HG02870 (cell line): ENCODE measurements around the gene C9orf72.
"Not testable (repeated sequence)": the region's sequence is repeated elsewhere in the genome, so short reads cannot be mapped to it uniquely, and the experiment has no call there.

Experiments used
- ATAC-seq: cut with Tn5 transposase; IDR thresholded peaks from one replicate; pipeline ENCODE4 v1.9.1; 2021; ENCODE audit warnings: mild to moderate bottlenecking, moderate library complexity; ENCODE audit not compliant: unreplicated experiment

Gene C9orf72, protein sequence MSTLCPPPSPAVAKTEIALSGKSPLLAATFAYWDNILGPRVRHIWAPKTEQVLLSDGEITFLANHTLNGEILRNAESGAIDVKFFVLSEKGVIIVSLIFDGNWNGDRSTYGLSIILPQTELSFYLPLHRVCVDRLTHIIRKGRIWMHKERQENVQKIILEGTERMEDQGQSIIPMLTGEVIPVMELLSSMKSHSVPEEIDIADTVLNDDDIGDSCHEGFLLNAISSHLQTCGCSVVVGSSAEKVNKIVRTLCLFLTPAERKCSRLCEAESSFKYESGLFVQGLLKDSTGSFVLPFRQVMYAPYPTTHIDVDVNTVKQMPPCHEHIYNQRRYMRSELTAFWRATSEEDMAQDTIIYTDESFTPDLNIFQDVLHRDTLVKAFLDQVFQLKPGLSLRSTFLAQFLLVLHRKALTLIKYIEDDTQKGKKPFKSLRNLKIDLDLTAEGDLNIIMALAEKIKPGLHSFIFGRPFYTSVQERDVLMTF

DNA sequence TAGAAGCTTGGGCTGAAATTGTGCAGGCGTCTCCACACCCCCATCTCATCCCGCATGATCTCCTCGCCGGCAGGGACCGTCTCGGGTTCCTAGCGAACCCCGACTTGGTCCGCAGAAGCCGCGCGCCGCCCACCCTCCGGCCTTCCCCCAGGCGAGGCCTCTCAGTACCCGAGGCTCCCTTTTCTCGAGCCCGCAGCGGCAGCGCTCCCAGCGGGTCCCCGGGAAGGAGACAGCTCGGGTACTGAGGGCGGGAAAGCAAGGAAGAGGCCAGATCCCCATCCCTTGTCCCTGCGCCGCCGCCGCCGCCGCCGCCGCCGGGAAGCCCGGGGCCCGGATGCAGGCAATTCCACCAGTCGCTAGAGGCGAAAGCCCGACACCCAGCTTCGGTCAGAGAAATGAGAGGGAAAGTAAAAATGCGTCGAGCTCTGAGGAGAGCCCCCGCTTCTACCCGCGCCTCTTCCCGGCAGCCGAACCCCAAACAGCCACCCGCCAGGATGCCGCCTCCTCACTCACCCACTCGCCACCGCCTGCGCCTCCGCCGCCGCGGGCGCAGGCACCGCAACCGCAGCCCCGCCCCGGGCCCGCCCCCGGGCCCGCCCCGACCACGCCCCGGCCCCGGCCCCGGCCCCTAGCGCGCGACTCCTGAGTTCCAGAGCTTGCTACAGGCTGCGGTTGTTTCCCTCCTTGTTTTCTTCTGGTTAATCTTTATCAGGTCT lies at the start of gene C9orf72:
Gene C9orf72 (minus strand): TSS at position 564 of the 716 bp plus-strand sequence. CDS start 6,361 bp downstream, outside the sequence.
- ATAC-seq = peak; percentile 49

DNA sequence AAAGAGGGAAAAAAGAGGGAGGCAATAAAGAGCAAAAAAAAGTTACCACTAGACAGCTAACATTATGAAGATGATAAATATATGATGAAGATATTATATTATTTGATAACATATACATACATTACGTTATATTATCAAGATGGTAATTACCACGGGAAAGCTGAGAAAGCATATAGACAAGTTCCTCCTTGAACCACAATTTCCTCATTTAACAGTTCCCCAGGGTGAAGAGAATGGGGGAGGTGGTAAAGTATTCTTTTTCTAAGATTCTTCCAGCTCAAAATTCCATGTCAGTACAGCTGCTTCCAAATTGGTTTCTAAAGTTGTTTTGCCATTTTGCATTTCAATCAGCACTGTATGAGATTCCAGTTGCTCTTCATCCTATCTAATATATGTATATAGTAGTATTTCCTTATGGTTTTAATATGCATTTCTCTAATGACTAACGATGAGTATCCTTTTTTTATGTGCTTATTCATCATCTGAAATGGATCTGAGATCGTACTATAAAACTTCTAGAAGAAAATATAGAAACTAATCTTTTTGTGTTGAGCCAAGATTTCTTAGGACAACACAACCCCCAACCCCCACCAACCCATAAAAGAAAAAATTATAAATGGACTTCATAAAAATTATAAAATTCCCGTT lies 49.5 kb upstream of the C9orf72 start:
- ATAC-seq = no peak

DNA sequence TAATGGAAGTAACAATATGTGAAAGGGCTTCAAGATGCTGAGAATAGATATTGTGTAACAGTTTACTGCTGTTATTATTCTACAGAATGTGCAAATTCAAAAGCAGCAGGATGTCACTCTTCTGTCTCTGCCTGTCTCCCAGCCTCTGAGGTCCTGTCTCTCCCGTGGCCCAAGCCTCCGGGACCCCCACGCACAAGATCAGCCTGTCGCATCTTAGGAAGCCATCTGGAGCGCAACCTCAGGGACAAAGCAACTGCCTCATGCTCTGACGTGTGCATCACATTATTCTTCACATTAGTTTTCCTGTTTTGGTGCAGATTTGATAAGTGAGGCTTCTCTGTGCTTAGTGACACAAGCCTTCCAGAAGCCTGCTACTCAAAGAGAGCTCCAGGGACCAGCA lies 46.5 kb upstream of the C9orf72 start:
- no peak for ATAC-seq

DNA sequence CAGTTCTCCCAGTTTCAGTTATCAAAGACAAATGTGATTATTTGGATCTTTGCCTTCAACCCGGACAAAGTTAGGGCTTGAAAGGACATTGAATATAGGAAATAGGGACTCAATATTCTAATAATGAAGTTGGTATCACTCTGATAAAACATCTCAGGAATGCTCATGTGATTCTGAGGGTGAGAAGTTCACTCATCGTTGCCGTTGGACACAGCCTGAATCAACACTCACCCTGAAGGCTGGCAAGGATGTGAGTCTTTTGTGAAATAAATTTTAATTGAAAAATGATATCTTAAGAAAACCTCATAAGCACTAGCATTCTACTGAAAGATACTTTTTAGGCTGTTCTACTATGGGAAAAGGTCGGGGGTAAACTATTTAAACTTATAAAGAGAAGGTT lies 44.8 kb upstream of the C9orf72 start:
- no peak for ATAC-seq

DNA sequence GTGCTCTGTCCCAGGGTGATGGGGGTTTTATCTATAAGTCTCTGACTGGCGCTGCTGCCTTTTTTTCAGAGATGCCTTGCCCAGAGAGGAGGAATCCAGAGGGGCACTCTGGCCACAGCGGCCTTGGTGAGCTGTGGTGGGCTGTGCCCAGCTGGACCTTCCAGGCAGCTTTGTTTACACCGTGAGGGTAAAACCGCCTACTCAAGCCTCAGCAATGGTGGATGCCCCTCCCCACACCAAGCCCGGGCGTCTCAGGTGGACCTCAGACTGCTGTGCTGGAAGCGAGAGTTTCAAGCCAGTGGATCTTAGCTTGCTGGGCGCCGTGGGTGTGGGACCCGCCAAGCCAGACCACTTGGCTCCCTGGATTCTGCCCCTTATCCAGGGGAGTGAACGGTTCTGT lies 41.3 kb upstream of the C9orf72 start:
- no peak for ATAC-seq

DNA sequence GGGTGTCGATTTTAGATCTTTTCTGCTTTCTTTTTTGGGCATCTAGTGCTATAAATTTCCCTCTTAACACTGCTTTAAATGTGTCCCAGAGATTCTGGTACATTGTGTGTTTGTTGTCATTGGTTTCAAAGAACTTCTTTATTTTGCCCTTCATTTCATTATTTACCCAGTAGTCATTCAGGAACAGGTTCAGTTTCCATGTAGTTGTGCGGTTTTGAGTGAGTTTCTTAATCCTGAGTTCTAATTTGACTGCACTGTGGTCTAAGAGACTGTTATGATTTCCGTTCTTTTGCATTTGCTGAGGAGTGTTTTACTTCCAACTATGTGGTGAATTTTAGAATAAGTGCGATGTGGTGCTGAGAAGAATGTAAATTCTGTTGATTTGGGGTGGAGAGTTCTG lies 38.8 kb upstream of the C9orf72 start:
- ATAC-seq = not testable (repeated sequence)

DNA sequence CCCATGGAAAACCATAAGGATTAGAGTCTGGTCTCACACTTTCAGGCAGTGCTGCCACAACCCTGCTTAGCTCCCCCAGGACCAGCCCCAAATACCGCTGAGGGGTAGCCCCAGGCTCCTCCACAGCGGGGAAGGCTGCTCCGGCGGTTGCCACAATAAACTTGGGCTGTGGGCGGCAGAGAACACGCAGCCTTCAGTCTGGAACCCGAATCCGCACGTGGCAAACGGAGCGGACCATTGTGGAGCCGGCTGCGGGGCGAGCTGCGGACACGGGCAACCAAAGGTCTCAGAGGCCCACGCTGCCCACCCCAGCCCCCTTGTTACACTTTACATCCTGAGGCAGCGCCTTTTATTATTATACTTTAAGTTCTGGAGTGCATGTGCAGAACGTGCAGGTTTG lies 37.3 kb upstream of the C9orf72 start:
- ATAC-seq = no peak

DNA sequence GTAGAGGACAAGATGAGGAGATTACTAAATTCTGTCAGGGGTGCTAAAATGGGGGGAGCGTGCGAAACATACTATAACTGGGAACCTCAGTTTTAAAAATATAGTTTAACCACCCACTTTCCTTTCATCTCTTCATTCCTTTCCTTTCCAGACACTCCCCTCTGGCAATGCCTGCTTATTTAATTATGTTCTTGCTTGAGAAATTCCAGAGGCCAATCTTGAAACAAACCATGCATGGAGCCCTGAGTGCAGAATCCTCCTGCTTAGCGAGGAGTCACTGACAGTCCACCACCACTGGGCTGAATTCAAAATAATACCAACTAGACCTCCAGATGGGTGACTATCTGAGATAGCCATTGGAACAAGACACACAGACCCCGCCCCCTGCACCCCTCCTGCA lies 29.7 kb upstream of the C9orf72 start:
- no peak for ATAC-seq

DNA sequence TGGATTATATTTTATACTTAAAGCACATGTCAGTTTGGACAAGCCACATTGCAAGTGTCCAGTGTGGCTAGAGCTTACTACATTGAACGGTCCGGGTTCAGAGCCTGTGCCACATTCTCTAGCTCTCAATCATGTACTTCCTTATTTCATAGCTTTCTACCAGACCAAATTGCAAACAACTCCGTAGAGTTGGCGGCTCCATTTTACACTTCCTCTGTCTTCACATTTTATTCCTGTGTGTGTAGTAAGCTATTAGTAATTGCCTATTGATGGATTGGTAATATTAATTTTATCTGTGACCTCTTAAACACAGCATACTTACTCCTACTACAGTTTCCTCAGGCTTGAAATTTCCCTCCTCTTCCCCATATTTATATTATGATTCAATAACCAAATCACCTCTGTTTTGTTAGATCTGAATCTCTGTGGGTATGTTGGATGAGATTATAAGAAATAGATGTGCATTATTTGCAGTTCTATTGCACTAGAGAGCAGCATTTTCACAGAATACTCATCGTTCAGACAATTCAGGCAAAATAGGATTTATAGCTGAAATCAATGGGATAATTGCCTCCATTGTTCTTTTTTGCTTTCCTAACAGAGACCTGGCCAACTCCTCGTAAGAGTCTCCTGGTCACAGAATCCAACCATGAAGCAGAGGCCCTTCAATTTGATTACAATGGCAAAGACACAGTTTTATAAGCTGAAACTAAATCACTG lies 29.0 kb upstream of the C9orf72 start:
- no peak for ATAC-seq

DNA sequence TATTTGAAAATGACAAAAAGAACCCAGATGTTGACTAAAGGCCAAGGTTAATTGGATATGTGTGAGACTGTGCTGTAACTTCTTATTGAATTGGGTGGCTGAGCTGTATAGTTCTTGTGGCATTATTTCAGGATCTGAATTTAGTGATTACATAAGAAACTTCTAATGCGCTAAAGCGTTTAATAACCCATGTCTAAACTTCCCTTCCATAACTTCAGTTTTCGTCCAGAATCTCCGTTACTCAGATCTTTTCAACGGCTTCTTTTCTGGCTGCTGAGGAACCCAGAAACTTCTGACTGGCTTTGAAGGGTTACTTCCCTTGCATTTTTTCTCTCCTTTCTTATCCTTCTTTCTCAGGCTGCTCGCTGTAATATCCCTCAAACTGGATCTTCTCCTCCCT lies 28.1 kb upstream of the C9orf72 start:
- no peak for ATAC-seq

DNA sequence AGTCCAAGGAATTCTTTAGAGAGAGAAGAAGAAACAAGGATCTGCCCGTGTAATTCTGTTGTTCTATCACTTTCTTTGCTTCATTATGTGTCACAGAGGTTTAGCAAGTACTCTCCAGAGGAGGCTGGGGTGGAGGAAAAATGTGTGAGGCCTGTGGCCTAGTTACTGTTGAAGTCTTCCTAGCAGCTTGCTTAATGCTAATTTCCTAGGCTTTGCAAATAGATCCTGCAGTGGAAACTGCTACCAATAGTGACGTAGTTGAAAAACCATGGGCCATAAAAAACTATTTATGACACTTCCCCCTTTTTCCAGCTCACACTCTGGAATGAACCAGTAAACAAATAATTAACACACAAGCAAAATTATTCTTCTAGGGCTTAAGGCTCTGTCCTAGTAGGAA lies 27.0 kb upstream of the C9orf72 start:
- no peak for ATAC-seq

DNA sequence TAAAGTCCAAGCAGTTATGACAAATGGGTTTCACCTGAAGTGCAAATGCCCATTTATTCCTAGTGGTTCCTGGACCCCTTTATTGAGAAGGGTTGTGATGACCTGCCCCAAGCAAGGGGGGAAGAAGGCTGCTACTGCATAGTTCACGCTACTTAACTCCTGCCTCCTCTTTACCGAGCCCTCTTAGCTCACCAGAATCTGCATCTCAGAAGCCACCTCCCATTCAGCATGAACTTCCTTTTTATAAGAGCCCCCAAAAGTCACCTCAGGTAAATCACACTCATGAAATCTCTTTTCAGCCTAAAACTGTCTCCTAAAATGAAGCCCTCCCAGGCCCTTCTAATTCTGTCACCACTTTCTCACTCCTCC lies 26.6 kb upstream of the C9orf72 start:
- no peak for ATAC-seq

DNA sequence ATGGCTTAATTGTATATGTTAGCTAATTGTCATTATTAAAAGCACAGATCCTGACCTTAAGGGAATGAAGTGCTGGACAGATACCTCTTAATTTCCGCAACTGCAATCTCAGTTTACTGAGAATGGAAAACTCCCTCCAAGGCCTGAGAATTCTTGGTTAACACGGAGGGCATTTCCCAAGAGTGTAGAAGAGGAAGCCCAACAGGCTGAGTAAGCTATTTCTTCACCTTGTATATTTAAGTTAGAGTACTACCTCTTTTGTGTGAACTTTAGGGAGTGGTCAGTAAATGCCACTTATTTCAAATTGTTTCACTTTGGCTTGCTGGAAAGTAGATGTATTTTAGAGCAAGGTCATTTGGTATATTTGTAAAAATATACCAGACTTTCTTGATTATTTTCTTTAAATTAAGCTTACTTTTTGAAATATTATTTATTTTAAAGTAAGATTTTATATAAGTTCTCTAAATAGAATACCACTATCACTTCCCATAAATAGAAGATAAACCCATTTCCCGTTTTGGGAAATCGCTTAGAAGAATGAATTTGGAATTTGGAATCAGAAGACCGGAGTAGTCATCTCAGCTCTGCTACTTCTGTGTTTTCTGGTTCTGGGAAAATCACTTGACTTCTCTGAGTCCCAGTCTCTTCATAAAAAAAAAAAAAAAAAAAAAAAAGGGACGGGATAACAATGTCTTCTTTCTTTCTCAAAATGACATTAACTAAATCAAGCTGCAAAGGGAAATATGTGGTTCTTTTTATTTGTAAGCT lies 26.0 kb upstream of the C9orf72 start:
- ATAC-seq = no peak

DNA sequence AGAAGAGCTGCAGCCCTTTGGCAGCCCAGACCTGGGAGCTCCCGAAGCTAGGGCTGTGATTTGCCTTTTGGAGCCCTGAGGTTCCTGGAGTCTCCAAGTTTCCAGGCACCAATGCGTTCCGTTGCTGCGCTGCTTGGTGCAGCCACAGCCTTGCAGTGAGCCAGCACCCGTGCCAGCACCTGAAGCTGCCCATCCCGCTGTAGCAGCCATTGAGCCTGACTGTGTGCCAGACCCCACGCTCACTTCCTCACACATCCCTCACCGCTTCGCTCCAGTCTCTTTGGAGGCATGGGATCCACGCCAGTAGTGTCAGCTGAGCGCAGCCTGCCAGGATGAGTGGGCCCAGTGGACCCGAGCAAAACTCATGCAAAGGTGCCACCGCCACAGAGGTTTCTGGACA lies 22.5 kb upstream of the C9orf72 start:
- ATAC-seq = no peak

DNA sequence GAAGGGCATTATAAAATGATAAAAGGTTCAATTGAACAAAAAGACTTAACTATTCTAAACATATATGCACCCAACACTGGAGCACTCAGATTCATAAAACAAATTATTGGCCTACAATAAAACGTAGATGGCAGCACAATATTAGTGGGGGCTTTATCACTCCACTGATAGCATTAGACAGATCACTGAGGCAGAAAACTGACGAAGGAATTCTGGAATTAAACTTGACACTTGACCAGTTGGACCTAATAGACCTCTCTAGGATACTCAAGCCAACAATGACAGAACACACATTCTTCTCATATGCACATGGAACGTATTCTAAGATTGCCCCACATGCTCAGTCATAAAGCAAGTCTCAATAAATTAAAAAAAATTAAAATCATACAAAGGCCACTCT lies 18.4 kb upstream of the C9orf72 start:
- no peak for ATAC-seq

DNA sequence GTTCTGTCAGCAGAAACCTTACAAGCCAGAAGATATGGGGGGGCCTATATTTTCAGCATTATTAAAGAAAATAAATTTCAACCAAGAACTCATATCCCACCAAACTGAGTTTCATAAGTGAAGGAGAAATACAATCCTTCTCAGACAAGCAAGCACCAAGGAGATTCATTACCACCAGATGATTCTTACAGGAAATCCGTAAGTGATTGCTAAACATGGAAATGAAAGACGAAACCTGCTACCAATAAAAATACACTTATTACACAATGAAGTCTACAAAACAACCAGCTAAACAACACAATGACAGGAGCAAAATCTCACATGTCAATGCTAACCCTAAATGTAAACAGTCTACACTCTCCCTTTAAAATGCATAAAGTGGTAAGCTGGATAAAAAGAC lies 17.8 kb upstream of the C9orf72 start:
- no peak for ATAC-seq

DNA sequence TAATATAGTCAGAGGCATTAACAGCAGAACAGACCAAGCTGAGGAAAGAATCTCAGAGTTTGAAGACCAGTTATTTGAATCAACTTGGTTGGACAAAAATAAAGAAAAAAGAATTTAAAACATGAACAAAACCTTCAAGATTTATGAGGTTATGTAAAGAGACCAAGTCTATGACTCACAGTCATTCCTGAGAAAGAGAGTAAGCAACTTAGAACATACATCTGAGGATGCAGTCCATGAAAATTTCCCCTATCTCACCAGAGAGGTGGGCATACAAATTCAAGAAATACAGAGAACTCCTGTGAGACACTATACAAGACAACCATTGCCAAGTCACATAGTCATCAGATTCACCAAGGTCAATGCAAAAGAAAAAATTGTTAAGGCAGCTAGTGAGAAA lies 17.4 kb upstream of the C9orf72 start:
- ATAC-seq = no peak

DNA sequence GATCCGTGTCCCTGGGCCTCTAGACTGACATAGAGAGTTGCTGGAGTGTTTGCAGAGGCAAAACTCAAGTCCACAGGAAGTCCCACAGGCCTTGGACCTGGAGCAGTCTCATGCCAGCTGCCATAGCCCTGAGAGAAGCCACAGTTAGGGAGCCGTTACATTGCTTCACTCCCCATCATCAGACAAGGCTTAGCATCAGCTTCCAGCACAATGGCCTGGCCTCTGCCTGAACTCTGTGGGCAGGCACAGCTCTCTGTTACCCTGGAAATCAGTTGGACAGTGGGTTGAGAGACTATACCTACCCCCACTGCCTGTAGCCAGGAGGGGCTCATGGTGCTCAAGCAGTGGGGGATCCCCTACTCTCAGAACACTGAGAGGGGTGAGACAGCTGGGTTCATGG lies 16.2 kb upstream of the C9orf72 start:
- no peak for ATAC-seq

DNA sequence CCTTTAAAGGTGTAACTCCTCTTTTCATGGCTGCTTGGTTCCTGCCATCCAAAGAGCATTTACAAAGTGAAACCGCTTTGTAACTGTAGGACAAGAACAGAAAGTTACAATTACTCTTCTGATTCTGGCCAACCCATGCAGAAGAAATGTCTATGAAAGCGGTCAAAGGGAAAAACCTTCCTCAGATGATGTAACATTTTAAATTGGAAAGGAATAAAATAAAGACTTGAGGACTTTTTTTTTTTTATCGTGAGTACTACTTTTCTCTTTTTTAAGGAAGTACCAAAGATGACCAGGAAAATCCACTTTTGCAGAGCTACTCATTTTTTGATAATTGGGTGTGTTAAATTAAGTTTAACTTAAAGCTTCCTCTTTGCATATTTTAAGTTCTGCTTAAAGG lies 13.0 kb upstream of the C9orf72 start:
- peak; percentile 62 for ATAC-seq

DNA sequence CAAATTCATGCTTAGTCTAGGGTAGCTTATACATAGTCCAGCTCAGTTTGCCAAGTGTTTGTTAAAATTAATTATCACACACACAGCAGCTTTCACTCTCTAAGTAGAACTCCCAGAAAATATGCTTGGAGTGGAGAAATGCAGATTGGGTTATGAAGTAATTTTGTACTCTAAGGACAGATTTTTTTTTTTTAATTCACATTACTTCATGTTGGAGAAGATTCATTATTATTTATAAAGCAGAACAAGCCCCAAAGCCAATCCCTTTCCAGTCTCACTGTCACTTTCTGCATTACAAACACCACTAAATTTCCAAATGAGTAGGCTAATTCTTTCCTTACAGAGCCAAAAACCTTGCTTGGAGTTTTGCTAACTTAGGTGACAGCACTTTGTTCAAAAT lies 11.7 kb upstream of the C9orf72 start:
- ATAC-seq = no peak
